B cell (primary cell): ENCODE results near the gene NRK. TPM values are rescaled to one million over a fixed set of nuclear protein-coding genes. Genes with fewer than 3 reads are reported as not detected.

Experiments
- ATAC-seq: fragments of 200-7000 bp; cut with Tn5 transposase; one replicate; pipeline ENCODE4 v1.10.0; 2021; ENCODE audit warnings: low read depth, mild to moderate bottlenecking, moderate number of reproducible peaks, moderate library complexity
- CTCF ChIA-PET: fragments of 350-600 bp; sonication (Branson Sonifier 250); formaldehyde crosslinking; loops from one replicate; lab custom pipeline; 2021; ENCODE audit warnings: antibody characterized with exemption, inconsistent platforms; lab: Charles Lee
- POLR2A ChIA-PET: fragments of 350-600 bp; sonication (Branson Sonifier 250); formaldehyde crosslinking; loops from one replicate; lab custom pipeline; 2021; ENCODE audit warnings: antibody characterized with exemption; lab: Charles Lee
- DNase-seq: peaks from one replicate; pipeline ENCODE4 v3.0.0; 2013
- H2AFZ ChIP-seq: 2 replicates; pipeline ENCODE4 v1.6.1; 2012; ENCODE audit warnings: mild to moderate bottlenecking, low read depth, low read length; ENCODE audit not compliant: insufficient read depth, poor library complexity, severe bottlenecking
- H3K27ac ChIP-seq, 2 donors: 1 replicate in 1 of 2; 2 replicates in 1 of 2; pipeline ENCODE4 v1.5.1; 2012 to 2013; ENCODE audit warnings: low read length in 2 of 2, mild to moderate bottlenecking in 2 of 2, moderate library complexity in 1 of 2
- H3K27me3 ChIP-seq, 4 experiments: fragments of 200-600 bp in 1 of 4; sonication (generic) in 1 of 4; replicated peaks in 1 of 4; 1 replicate in 2 of 4; 2 replicates in 2 of 4; pipeline versions ENCODE4 v1.6.1 to v1.7.0; 2013 to 2016; ENCODE audit warnings: low read length in 3 of 4, mild to moderate bottlenecking in 2 of 4, mixed read lengths in 1 of 4, moderate library complexity in 1 of 4; ENCODE audit not compliant: insufficient read depth in 4 of 4, control insufficient read depth in 3 of 4; ENCODE audit errors: control extremely low read depth in 1 of 4
- H3K36me3 ChIP-seq, 2 experiments: replicated peaks in 1 of 2; 1 replicate in 1 of 2; 2 replicates in 1 of 2; pipeline versions ENCODE4 v1.6.1 to v1.7.1; 2013; ENCODE audit warnings: low read length in 1 of 2; ENCODE audit not compliant: insufficient read depth in 2 of 2, control insufficient read depth in 1 of 2; ENCODE audit errors: control extremely low read depth in 1 of 2, extremely low read depth in 1 of 2
- H3K4me1 ChIP-seq, 2 donors: fragments of 200-600 bp in 1 of 2; sonication (generic) in 1 of 2; 1 replicate in 1 of 2; 2 replicates in 1 of 2; pipeline versions ENCODE4 v1.5.1 to v1.6.1; 2013 to 2017; ENCODE audit warnings: low read length in 2 of 2; ENCODE audit not compliant: control insufficient read depth in 2 of 2, insufficient read depth in 2 of 2
- H3K4me2 ChIP-seq: replicated peaks from 2 replicates; pipeline ENCODE3; 2012; ENCODE audit warnings: mild to moderate bottlenecking, low read depth, low read length; ENCODE audit not compliant: poor library complexity, severe bottlenecking
- H3K4me3 ChIP-seq, 5 experiments: fragments of 200-600 bp in 1 of 5; sonication (generic) in 1 of 5; 1 replicate in 3 of 5; 2 replicates in 2 of 5; pipeline versions ENCODE4 v1.5.1 to v1.7.0; 2011 to 2016; ENCODE audit warnings: low read length in 4 of 5, mild to moderate bottlenecking in 4 of 5, low read depth in 2 of 5, control low read depth in 1 of 5, moderate library complexity in 1 of 5; ENCODE audit not compliant: insufficient read depth in 1 of 5; ENCODE audit errors: control extremely low read depth in 1 of 5, extremely low read depth in 1 of 5
- H3K79me2 ChIP-seq: fragments of 200-600 bp; sonication (generic); one replicate; pipeline ENCODE4 v1.6.0; 2016; ENCODE audit warnings: low read length; ENCODE audit not compliant: control insufficient read depth, insufficient read depth
- H3K9ac ChIP-seq: fragments of 200-600 bp; sonication (generic); 2 replicates; pipeline ENCODE4 v1.6.1; 2017; ENCODE audit warnings: mild to moderate bottlenecking, low read length, moderate library complexity
- H3K9me3 ChIP-seq, 3 donors: one replicate each; pipeline versions ENCODE4 v1.6.1 to v1.7.1; 2013; ENCODE audit warnings: low read length in 2 of 3; ENCODE audit not compliant: control insufficient read depth in 2 of 3, insufficient read depth in 1 of 3; ENCODE audit errors: control extremely low read depth in 1 of 3
- H4K20me1 ChIP-seq: 2 replicates; pipeline ENCODE4 v1.6.0; 2012; ENCODE audit warnings: mild to moderate bottlenecking, low read length; ENCODE audit not compliant: insufficient read depth, control insufficient read depth, poor library complexity, severe bottlenecking
- H3K27ac Mint-ChIP-seq: one replicate; pipeline ENCODE4 v1.8.0; 2021; ENCODE audit warnings: mixed read lengths
- H3K27me3 Mint-ChIP-seq: one replicate; pipeline ENCODE4 v1.8.0; 2021; ENCODE audit warnings: mixed read lengths
- H3K4me1 Mint-ChIP-seq: one replicate; pipeline ENCODE4 v1.8.0; 2021; ENCODE audit warnings: mixed read lengths
- H3K4me3 Mint-ChIP-seq: one replicate; pipeline ENCODE4 v1.8.0; 2021; ENCODE audit warnings: mixed read lengths
- H3K9me3 Mint-ChIP-seq: one replicate; pipeline ENCODE4 v1.8.0; 2022; ENCODE audit warnings: mixed read lengths; ENCODE audit not compliant: insufficient read depth
- EZH2 ChIP-seq: IDR thresholded peaks from 2 replicates; pipeline ENCODE4 v1.6.1; 2012; ENCODE audit warnings: borderline replicate concordance, low read depth, mild to moderate bottlenecking, moderate library complexity, low read length; ENCODE audit not compliant: insufficient read depth, poor library complexity, severe bottlenecking
- WGBS: methylation state at CpG from one replicate; pipeline ENCODE4 v1.1.5; 2013; ENCODE audit warnings: missing lambda C conversion rate; ENCODE audit not compliant: insufficient coverage; 5-methylcytosine and 5-hydroxymethylcytosine counted together
- intact Hi-C: fragments of 100-400 bp; cut with micrococcal nuclease; formaldehyde crosslinking; loops from one replicate; pipeline ENCODE4 v1.10.0; 2022
- polyA plus RNA-seq: library from polyadenylated mRNA; depleted of rRNA; stranded (reverse); fragments of >200 nt; gene quantifications from 2 replicates; pipeline ENCODE4 v1.2.3, GENCODE V29; 2012
- total RNA-seq, 2 donors: library from RNA; stranded (reverse); fragments of 120-200 nt in 1 of 2; gene quantifications; 1 replicate in 1 of 2; 2 replicates in 1 of 2; pipeline versions ENCODE4 v1.2.3 to v1.2.4, GENCODE V29; 2013 to 2022
- TF ChIP-seq, protein P1 (sequence below): fragments of 200-600 bp; IDR thresholded peaks from one replicate; pipeline ENCODE4 v1.8.0; 2022; ENCODE audit warnings: antibody characterized with exemption, mild to moderate bottlenecking

NRK gene
- total and polyA plus RNA-seq, 2 donors (not counting 1 experiment from before 2014, with no cell fraction given), result not detected

DNA sequence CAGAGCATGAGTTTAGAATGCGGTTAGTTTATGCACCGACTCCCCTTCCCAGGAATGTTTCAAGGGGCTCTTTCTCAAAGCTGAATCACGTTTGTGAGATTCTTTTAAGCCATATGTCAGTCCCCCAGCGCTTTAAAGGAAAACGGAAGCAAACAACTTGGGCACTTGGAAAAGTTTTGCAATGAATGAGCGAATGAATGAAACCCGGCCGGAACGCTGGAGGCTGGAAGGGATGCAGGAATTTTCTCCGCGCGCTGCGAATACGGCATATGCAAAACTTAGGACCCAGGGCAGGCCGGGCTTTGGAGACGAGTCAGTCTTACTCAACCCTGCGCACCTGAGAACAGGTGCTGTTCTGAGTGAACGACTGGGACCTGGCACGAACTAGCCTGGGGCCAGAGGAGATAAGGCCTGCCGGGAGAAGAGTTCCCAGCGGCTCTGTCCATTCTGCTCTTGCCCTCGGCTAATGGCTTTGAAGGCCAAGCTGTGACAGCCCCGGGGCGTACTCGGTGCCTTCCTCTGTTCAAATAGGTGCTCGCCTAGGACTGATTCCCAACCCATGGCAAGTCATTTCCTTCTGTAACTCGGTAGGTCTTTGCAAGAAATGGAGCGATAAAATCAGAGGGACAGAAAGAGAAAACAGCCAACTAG, 743 bp upstream of the NRK start:
- 11% methylated on average over 16 of the region's 28 CpGs for WGBS
- Histone ChIP-seq H3K4me1 (no peaks in the 10 kb centered on the region), H3K79me2 (no peaks in the 10 kb centered on the region), H3K4me2 (no peak overlapping the region), H3K36me3 (no peaks in the 10 kb centered on the region), H2AFZ (no peak overlapping the region), H3K9me3 (peaks cover 0 to 13% (median 0%) of the 10 kb centered on the region in 3 donors), H3K9ac (no peak overlapping the region), H3K4me3 (no peak overlapping the region), H3K27ac (no peak overlapping the region), H4K20me1 (no peaks in the 10 kb centered on the region), H3K27me3 (peaks cover 0 to 3% (median 0%) of the 10 kb centered on the region in 4 experiments)
- intact Hi-C loops, result no loop called here
- Mint-ChIP-seq H3K9me3 (no peaks in the 10 kb centered on the region), H3K27ac (no peak overlapping the region), H3K4me1 (no peaks in the 10 kb centered on the region), H3K27me3 (no peaks in the 10 kb centered on the region), H3K4me3 (no peak overlapping the region)
- DNase-seq, result no peak
- ChIA-PET CTCF (no interaction called here), POLR2A (no interaction called here)
- ATAC-seq, result no peak
- TF ChIP-seq, protein P1, sequence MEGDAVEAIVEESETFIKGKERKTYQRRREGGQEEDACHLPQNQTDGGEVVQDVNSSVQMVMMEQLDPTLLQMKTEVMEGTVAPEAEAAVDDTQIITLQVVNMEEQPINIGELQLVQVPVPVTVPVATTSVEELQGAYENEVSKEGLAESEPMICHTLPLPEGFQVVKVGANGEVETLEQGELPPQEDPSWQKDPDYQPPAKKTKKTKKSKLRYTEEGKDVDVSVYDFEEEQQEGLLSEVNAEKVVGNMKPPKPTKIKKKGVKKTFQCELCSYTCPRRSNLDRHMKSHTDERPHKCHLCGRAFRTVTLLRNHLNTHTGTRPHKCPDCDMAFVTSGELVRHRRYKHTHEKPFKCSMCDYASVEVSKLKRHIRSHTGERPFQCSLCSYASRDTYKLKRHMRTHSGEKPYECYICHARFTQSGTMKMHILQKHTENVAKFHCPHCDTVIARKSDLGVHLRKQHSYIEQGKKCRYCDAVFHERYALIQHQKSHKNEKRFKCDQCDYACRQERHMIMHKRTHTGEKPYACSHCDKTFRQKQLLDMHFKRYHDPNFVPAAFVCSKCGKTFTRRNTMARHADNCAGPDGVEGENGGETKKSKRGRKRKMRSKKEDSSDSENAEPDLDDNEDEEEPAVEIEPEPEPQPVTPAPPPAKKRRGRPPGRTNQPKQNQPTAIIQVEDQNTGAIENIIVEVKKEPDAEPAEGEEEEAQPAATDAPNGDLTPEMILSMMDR, result no peak
- no peak for TF ChIP-seq EZH2

DNA sequence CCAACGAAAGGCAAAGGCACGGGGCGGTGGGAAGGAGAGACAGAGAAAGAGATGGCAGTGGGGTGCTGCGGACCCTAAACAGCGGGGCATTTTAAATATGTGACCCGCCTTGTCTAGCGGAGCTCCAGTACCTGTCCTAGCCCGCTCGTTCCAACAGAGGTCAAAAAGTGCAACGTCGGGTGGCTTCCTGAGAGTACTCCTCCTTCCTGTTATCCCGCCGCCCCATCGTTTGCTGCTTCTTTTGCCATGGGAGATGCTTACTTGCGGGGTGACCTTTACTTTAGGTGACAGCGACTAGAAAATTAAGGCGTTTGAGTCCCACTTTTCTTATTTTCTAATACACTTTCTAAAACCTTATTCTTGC, 735 bp downstream of the NRK start:
- no peak for DNase-seq
- Histone ChIP-seq H3K79me2 (no peaks in the 10 kb centered on the region), H3K4me1 (no peaks in the 10 kb centered on the region), H3K4me3 (no peak overlapping the region), H3K4me2 (no peak overlapping the region), H4K20me1 (no peaks in the 10 kb centered on the region), H3K9ac (no peak overlapping the region), H2AFZ (no peak overlapping the region), H3K9me3 (peaks cover 0 to 13% (median 0%) of the 10 kb centered on the region in 3 donors), H3K27ac (no peak overlapping the region), H3K36me3 (no peaks in the 10 kb centered on the region), H3K27me3 (peaks cover 0 to 3% (median 0%) of the 10 kb centered on the region in 4 experiments)
- intact Hi-C loops, result no loop called here
- 17% methylated on average over 5 of the region's 17 CpGs for WGBS
- no peak overlapping the region for H3K4me3 Mint-ChIP-seq
- no peak for ATAC-seq
- CTCF ChIA-PET, result no interaction called here
- no peaks in the 10 kb centered on the region for H3K4me1 Mint-ChIP-seq
- no peaks in the 10 kb centered on the region for H3K9me3 Mint-ChIP-seq
- H3K27me3 Mint-ChIP-seq, result no peaks in the 10 kb centered on the region
- POLR2A ChIA-PET, result no interaction called here
- H3K27ac Mint-ChIP-seq, result no peak overlapping the region
- TF ChIP-seq, protein P1, result no peak
- no peak for TF ChIP-seq EZH2
